Measurements from ENCODE around the gene GTF2I.
"Not testable (repeated sequence)": the region's sequence is repeated elsewhere in the genome, so short reads cannot be mapped to it uniquely, and the experiment has no call there.

Gene GTF2I

GRCh38 chr7:74656837-74657691, 454 bp upstream of the GTF2I start:
- peak; percentile 99 for DNase-seq (ENCODE audit: low spot score)

GRCh38 chr7:74658178-74659004, 873 bp downstream of the GTF2I start:
- DNase-seq (ENCODE audit: low spot score) = peak; percentile 96

- not testable (repeated sequence) for DNase-seq (ENCODE audit: low spot score)
Measured at GRCh38 chr7:74660202-74660601, 2.7 kb downstream of the GTF2I start.

- not testable (repeated sequence) for DNase-seq (ENCODE audit: low spot score)
Measured at GRCh38 chr7:74661836-74662794, 4.6 kb downstream of the GTF2I start.

GRCh38 chr7:74665296-74665938, 7.9 kb downstream of the GTF2I start:
- DNase-seq (ENCODE audit: low spot score) = no peak

- DNase-seq (ENCODE audit: low spot score) = not testable (repeated sequence)
Measured at GRCh38 chr7:74667013-74667412, 9.5 kb downstream of the GTF2I start.

- not testable (repeated sequence) for DNase-seq (ENCODE audit: low spot score)
Measured at GRCh38 chr7:74667520-74667919, 10.0 kb downstream of the GTF2I start.

GRCh38 chr7:74671602-74672001, 14.1 kb downstream of the GTF2I start:
- DNase-seq (ENCODE audit: low spot score) = no peak

GRCh38 chr7:74672343-74672915, 14.9 kb downstream of the GTF2I start:
- no peak for DNase-seq (ENCODE audit: low spot score)

- no peak for DNase-seq (ENCODE audit: low spot score)
Measured at GRCh38 chr7:74674166-74674565, 16.6 kb downstream of the GTF2I start.

- DNase-seq (ENCODE audit: low spot score) = no peak
Measured at GRCh38 chr7:74682829-74683228, 25.3 kb downstream of the GTF2I start.

- no peak for DNase-seq (ENCODE audit: low spot score)
Measured at GRCh38 chr7:74683799-74684198, 26.3 kb downstream of the GTF2I start.

- no peak for DNase-seq (ENCODE audit: low spot score)
Measured at GRCh38 chr7:74684473-74684872, 27.0 kb downstream of the GTF2I start.

GRCh38 chr7:74684921-74685320, 27.4 kb downstream of the GTF2I start:
- DNase-seq (ENCODE audit: low spot score) = no peak

- no peak for DNase-seq (ENCODE audit: low spot score)
Measured at GRCh38 chr7:74690474-74690873, 33.0 kb downstream of the GTF2I start.

- not testable (repeated sequence) for DNase-seq (ENCODE audit: low spot score)
Measured at GRCh38 chr7:74704419-74704818, 46.9 kb downstream of the GTF2I start.

- no peak for DNase-seq (ENCODE audit: low spot score)
Measured at GRCh38 chr7:74707238-74707637, 49.7 kb downstream of the GTF2I start.

GRCh38 chr7:74708569-74709275, 51.2 kb downstream of the GTF2I start:
- DNase-seq (ENCODE audit: low spot score) = no peak

- DNase-seq (ENCODE audit: low spot score) = no peak
Measured at GRCh38 chr7:74709880-74710671, 52.6 kb downstream of the GTF2I start.

GRCh38 chr7:74713567-74713966, 56.0 kb downstream of the GTF2I start:
- no peak for DNase-seq (ENCODE audit: low spot score)
